H9 (cell line): ENCODE results near the gene ACTL8. TPM values are rescaled to one million over a fixed set of nuclear protein-coding genes. Genes with fewer than 3 reads are reported as not detected.

ENCODE experiments used
- DNase-seq: peaks from one replicate; pipeline ENCODE4 v3.0.0-alpha.2; 2017
- H2AFZ ChIP-seq: one replicate; pipeline ENCODE4 v1.6.1; 2013; ENCODE audit warnings: mild to moderate bottlenecking, low read length, control low read depth, moderate library complexity
- H2AK5ac ChIP-seq: 2 replicates; pipeline ENCODE4 v1.6.1; 2013; ENCODE audit warnings: low read length, control low read depth, mixed read lengths; ENCODE audit not compliant: insufficient read length
- H2BK120ac ChIP-seq: one replicate; pipeline ENCODE4 v1.6.1; 2013; ENCODE audit warnings: low read depth, mild to moderate bottlenecking, low read length, control low read depth, inconsistent platforms; ENCODE audit not compliant: poor library complexity, severe bottlenecking
- H2BK12ac ChIP-seq: 2 replicates; pipeline ENCODE4 v1.6.1; 2013; ENCODE audit warnings: low read length, control low read depth, mixed read lengths, low read depth; ENCODE audit not compliant: insufficient read length
- H2BK15ac ChIP-seq: 2 replicates; pipeline ENCODE4 v1.6.1; 2013; ENCODE audit warnings: low read depth, low read length, control low read depth
- H2BK20ac ChIP-seq: one replicate; pipeline ENCODE4 v1.6.1; 2013; ENCODE audit warnings: low read depth, mild to moderate bottlenecking, low read length, control low read depth, inconsistent platforms; ENCODE audit not compliant: poor library complexity, severe bottlenecking
- H2BK5ac ChIP-seq: 2 replicates; pipeline ENCODE4 v1.6.1; 2013; ENCODE audit warnings: low read length, control low read depth, mixed read lengths; ENCODE audit not compliant: insufficient read length
- H3K14ac ChIP-seq: 2 replicates; pipeline ENCODE4 v1.6.1; 2013; ENCODE audit warnings: low read length, control low read depth; ENCODE audit not compliant: insufficient read depth
- H3K18ac ChIP-seq: 2 replicates; pipeline ENCODE4 v1.6.1; 2013; ENCODE audit warnings: low read depth, mild to moderate bottlenecking, mixed read lengths, low read length, control low read depth; ENCODE audit not compliant: insufficient read length
- H3K23ac ChIP-seq: 2 replicates; pipeline ENCODE4 v1.6.1; 2013; ENCODE audit warnings: low read length, control low read depth, mixed read lengths, low read depth; ENCODE audit not compliant: insufficient read length
- H3K23me2 ChIP-seq: 2 replicates; pipeline ENCODE4 v1.6.1; 2013; ENCODE audit warnings: low read depth, mild to moderate bottlenecking, mixed read lengths, low read length, control low read depth; ENCODE audit not compliant: insufficient read length, poor library complexity, severe bottlenecking
- H3K27ac ChIP-seq: 2 replicates; pipeline ENCODE4 v1.5.1; 2013; ENCODE audit warnings: low read length, control low read depth, mixed read lengths, low read depth; ENCODE audit not compliant: insufficient read length
- H3K27me3 ChIP-seq: 2 replicates; pipeline ENCODE4 v1.6.1; 2013; ENCODE audit warnings: low read length, control low read depth, inconsistent platforms; ENCODE audit not compliant: insufficient read depth
- H3K4ac ChIP-seq: 2 replicates; pipeline ENCODE4 v1.6.1; 2013; ENCODE audit warnings: low read depth, mild to moderate bottlenecking, control low read depth, inconsistent platforms, low read length, moderate library complexity
- H3K4me1 ChIP-seq: 2 replicates; pipeline ENCODE4 v1.6.1; 2013; ENCODE audit warnings: low read length, control low read depth, inconsistent platforms; ENCODE audit not compliant: insufficient read depth
- H3K4me2 ChIP-seq: 2 replicates; pipeline ENCODE4 v1.6.1; 2013; ENCODE audit warnings: low read length, control low read depth, mixed read lengths; ENCODE audit not compliant: insufficient read length, insufficient read depth
- H3K56ac ChIP-seq: 2 replicates; pipeline ENCODE4 v1.6.1; 2013; ENCODE audit warnings: low read depth, mild to moderate bottlenecking, mixed read lengths, low read length, control low read depth; ENCODE audit not compliant: insufficient read length
- H3K79me1 ChIP-seq: 2 replicates; pipeline ENCODE4 v1.6.1; 2013; ENCODE audit warnings: low read depth, mild to moderate bottlenecking, moderate library complexity, low read length, control low read depth, inconsistent platforms; ENCODE audit not compliant: insufficient read depth, poor library complexity, severe bottlenecking
- H3K79me2 ChIP-seq: 2 replicates; pipeline ENCODE4 v1.6.1; 2013; ENCODE audit warnings: low read length, control low read depth, inconsistent platforms; ENCODE audit not compliant: insufficient read depth
- H3K9ac ChIP-seq: 2 replicates; pipeline ENCODE4 v1.6.1; 2013; ENCODE audit warnings: low read length, control low read depth, mixed read lengths; ENCODE audit not compliant: insufficient read length; ENCODE audit errors: extremely low read depth
- H3K9me3 ChIP-seq: one replicate; pipeline ENCODE4 v1.6.1; 2013; ENCODE audit warnings: low read depth, low read length, inconsistent platforms; ENCODE audit not compliant: control insufficient read depth
- H3T11ph ChIP-seq: one replicate; pipeline ENCODE4 v1.6.1; 2013; ENCODE audit warnings: mild to moderate bottlenecking, low read length, control low read depth, inconsistent platforms
- H4K20me1 ChIP-seq: one replicate; pipeline ENCODE4 v1.6.1; 2013; ENCODE audit not compliant: control insufficient read depth, insufficient read length, insufficient read depth
- H4K5ac ChIP-seq: 2 replicates; pipeline ENCODE4 v1.6.1; 2013; ENCODE audit warnings: low read depth, mild to moderate bottlenecking, mixed read lengths, low read length, control low read depth; ENCODE audit not compliant: insufficient read length
- H4K8ac ChIP-seq: replicated peaks from 2 replicates; pipeline ENCODE4 v1.6.1; 2013; ENCODE audit warnings: low read length, control low read depth, mixed read lengths, low read depth; ENCODE audit not compliant: insufficient read length
- H4K91ac ChIP-seq: 2 replicates; pipeline ENCODE4 v1.6.1; 2013; ENCODE audit warnings: low read depth, mild to moderate bottlenecking, moderate library complexity, mixed read lengths, low read length, control low read depth; ENCODE audit not compliant: insufficient read length
- H3K27ac Mint-ChIP-seq, 3 experiments: 2 replicates in 2 of 3; 3 replicates in 1 of 3; pipeline ENCODE4 v1.8.0; 2020 to 2021; ENCODE audit warnings: mixed read lengths in 3 of 3, mild to moderate bottlenecking in 1 of 3, moderate library complexity in 1 of 3
- H3K27me3 Mint-ChIP-seq: 2 replicates; pipeline ENCODE4 v1.8.0; 2021; ENCODE audit warnings: low read depth, mild to moderate bottlenecking, moderate library complexity, mixed read lengths
- H3K36me3 Mint-ChIP-seq, 3 experiments: 2 replicates in 2 of 3; 3 replicates in 1 of 3; pipeline ENCODE4 v1.8.0; 2020 to 2021; ENCODE audit warnings: low read depth in 3 of 3, mixed read lengths in 3 of 3; ENCODE audit not compliant: insufficient read depth in 1 of 3
- H3K4me1 Mint-ChIP-seq, 2 experiments: 2 replicates each; pipeline ENCODE4 v1.8.0; 2020; ENCODE audit warnings: mixed read lengths in 2 of 2
- H3K4me3 Mint-ChIP-seq, 2 experiments: 2 replicates in 1 of 2; 3 replicates in 1 of 2; pipeline ENCODE4 v1.8.0; 2020 to 2021; ENCODE audit warnings: mild to moderate bottlenecking in 2 of 2, mixed read lengths in 2 of 2, moderate library complexity in 1 of 2
- H3K9me3 Mint-ChIP-seq, 2 experiments: 2 replicates in 1 of 2; 3 replicates in 1 of 2; pipeline ENCODE4 v1.8.0; 2020; ENCODE audit warnings: mild to moderate bottlenecking in 2 of 2, mixed read lengths in 2 of 2, moderate library complexity in 1 of 2
- CTCF ChIP-seq: fragments of 200-600 bp; sonication (generic); conservative IDR thresholded peaks from 3 replicates; pipeline ENCODE4 v1.8.0; 2021; ENCODE audit warnings: antibody characterized with exemption, mild to moderate bottlenecking
- WGBS: extraction: QIAGEN DNeasy Blood & Tissue Kit; methylation state at CpG from one replicate; pipeline ENCODE4 v1.1.7; 2013; ENCODE audit warnings: missing lambda C conversion rate, low lambda C conversion rate, mixed read lengths; ENCODE audit not compliant: insufficient read length; ENCODE audit errors: extremely low coverage; 5-methylcytosine and 5-hydroxymethylcytosine counted together
- total RNA-seq: library from RNA; stranded (reverse); gene quantifications from 2 replicates; pipeline ENCODE4 v1.2.1, GENCODE V29; 2021

ACTL8 gene
- total RNA-seq, 1 experiment from 2014 or later = not detected

DNA sequence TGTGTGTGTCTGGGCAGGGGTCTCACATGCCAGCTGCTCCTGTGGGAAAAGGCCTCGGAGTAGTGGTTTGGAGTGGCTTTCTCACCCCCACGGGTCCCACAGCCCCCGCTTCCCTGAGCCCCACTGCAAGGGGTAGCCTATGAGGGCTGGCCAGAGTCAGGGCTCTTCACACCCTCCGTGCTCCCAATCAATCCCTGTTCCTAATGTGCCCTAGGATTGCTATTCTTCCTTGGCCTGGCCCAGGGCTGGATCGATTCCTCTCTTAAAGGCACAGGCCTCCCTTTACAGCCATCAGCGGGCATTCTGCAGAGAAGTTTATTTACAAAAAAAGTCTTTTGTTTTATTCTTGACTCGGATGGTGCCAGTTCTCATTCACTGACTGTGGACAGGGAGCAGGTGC is 19.3 kb upstream of the ACTL8 start:
- Mint-ChIP-seq H3K36me3 (no peaks in the 10 kb centered on the region), H3K9me3 (no peaks in the 10 kb centered on the region), H3K4me1 (peaks cover 13 to 33% of the 10 kb centered on the region in 2 experiments), H3K27me3 (no peaks in the 10 kb centered on the region; the same call in 1 of the 2 replicates), H3K4me3 (no peak overlapping the region), H3K27ac (no peak overlapping the region; a peak in 1 of 7 replicates)
- H3K4me1 ChIP-seq = no peaks in the 10 kb centered on the region
- no peak overlapping the region for H3K4me2 ChIP-seq
- H3K9me3 ChIP-seq = no peaks in the 10 kb centered on the region
- H2BK5ac ChIP-seq = no peak overlapping the region
- H3K23ac ChIP-seq = no peak overlapping the region
- H3K27ac ChIP-seq = no peak overlapping the region
- no peaks in the 10 kb centered on the region; the same call in 1 of the 2 replicates for H3K27me3 ChIP-seq
- no peaks in the 10 kb centered on the region for H3K79me1 ChIP-seq
- H2AK5ac ChIP-seq = no peak overlapping the region
- H3T11ph ChIP-seq = no peak overlapping the region
- no peak for TF ChIP-seq CTCF
- H3K79me2 ChIP-seq = no peaks in the 10 kb centered on the region
- no peak overlapping the region for H2AFZ ChIP-seq
- H4K5ac ChIP-seq = no peak overlapping the region
- H3K56ac ChIP-seq = no peak overlapping the region
- H4K20me1 ChIP-seq = no peaks in the 10 kb centered on the region
- no peak overlapping the region for H2BK120ac ChIP-seq
- no peak overlapping the region for H4K8ac ChIP-seq
- no peaks in the 10 kb centered on the region for H3K23me2 ChIP-seq
- no peak overlapping the region for H2BK12ac ChIP-seq
- no peak overlapping the region for H3K18ac ChIP-seq
- no peak overlapping the region for H2BK20ac ChIP-seq
- H2BK15ac ChIP-seq = no peak overlapping the region
- DNase-seq = no peak
- no CpG with 5 or more reads among the region's 7 CpGs for WGBS
- H3K4ac ChIP-seq = no peak overlapping the region
- H4K91ac ChIP-seq = no peak overlapping the region
- H3K14ac ChIP-seq = no peak overlapping the region
- no peak overlapping the region for H3K9ac ChIP-seq
